IMR-90 (cell line): ENCODE results near the gene BTNL2. TPM values are rescaled to one million over a fixed set of nuclear protein-coding genes. Genes with fewer than 3 reads are reported as not detected.

ENCODE experiments used
- ATAC-seq: fragments of 200-7000 bp; cut with Tn5 transposase; 2 replicates; pipeline ENCODE4 v1.9.1; 2020; ENCODE audit warnings: low read depth, mild to moderate bottlenecking, moderate library complexity
- BruUV-seq: library from RNA; stranded (reverse); fragments of 400-500 nt; replicated peaks from 2 replicates; lab custom pipeline; 2021; lab: Mats Ljungman, UMichigan
- CTCF ChIA-PET: fragments of 300-600 bp; formaldehyde crosslinking; extraction: SDS; loops from one replicate; lab custom pipeline; 2021; ENCODE audit warnings: antibody characterized with exemption; lab: Yijun Ruan, JAX
- POLR2A ChIA-PET: fragments of 300-600 bp; sonication (Branson Sonifier 250); formaldehyde crosslinking; loops from one replicate; lab custom pipeline; 2022; ENCODE audit warnings: antibody characterized with exemption; ENCODE audit not compliant: unreplicated experiment; lab: Charles Lee
- DNase-seq: peaks from one replicate; pipeline ENCODE4 v3.0.0; 2013
- H2AFZ ChIP-seq: replicated peaks from 2 replicates; pipeline ENCODE3; 2013; ENCODE audit warnings: low read length, mild to moderate bottlenecking; ENCODE audit not compliant: poor library complexity
- H2AK5ac ChIP-seq: 2 replicates; pipeline ENCODE4 v1.6.1; 2013; ENCODE audit warnings: low read depth, low read length, inconsistent platforms
- H2AK9ac ChIP-seq: replicated peaks from 2 replicates; pipeline ENCODE3; 2013; ENCODE audit warnings: mild to moderate bottlenecking, low read depth, low read length, moderate library complexity; ENCODE audit not compliant: poor library complexity
- H2BK120ac ChIP-seq: 2 replicates; pipeline ENCODE4 v1.6.1; 2013; ENCODE audit warnings: low read depth, low read length, inconsistent platforms
- H2BK15ac ChIP-seq: 3 replicates; pipeline ENCODE4 v1.6.1; 2013; ENCODE audit warnings: low read depth, low read length, inconsistent platforms
- H2BK20ac ChIP-seq: 2 replicates; pipeline ENCODE4 v1.6.1; 2013; ENCODE audit warnings: low read depth, mild to moderate bottlenecking, inconsistent platforms, low read length, moderate library complexity
- H2BK5ac ChIP-seq: 2 replicates; pipeline ENCODE4 v1.6.1; 2013; ENCODE audit warnings: mild to moderate bottlenecking, low read depth, low read length, inconsistent platforms; ENCODE audit not compliant: poor library complexity, severe bottlenecking
- H3K14ac ChIP-seq: replicated peaks from 2 replicates; pipeline ENCODE4 v1.6.1; 2013; ENCODE audit warnings: low read depth, low read length, inconsistent platforms
- H3K18ac ChIP-seq: 2 replicates; pipeline ENCODE4 v1.6.1; 2013; ENCODE audit warnings: low read depth, low read length, control low read depth
- H3K23ac ChIP-seq: 2 replicates; pipeline ENCODE4 v1.6.1; 2013; ENCODE audit warnings: low read depth, low read length, inconsistent platforms
- H3K27ac ChIP-seq: 2 replicates; pipeline ENCODE4 v1.5.1; 2013; ENCODE audit warnings: mild to moderate bottlenecking, control low read depth, low read length; ENCODE audit not compliant: insufficient read depth
- H3K27me3 ChIP-seq: 2 replicates; pipeline ENCODE4 v1.6.1; 2013; ENCODE audit warnings: low read length; ENCODE audit not compliant: control insufficient read depth, insufficient read depth
- H3K36me3 ChIP-seq: 2 replicates; pipeline ENCODE4 v1.6.1; 2013; ENCODE audit warnings: low read length, mixed read lengths; ENCODE audit not compliant: control insufficient read depth, insufficient read depth
- H3K4ac ChIP-seq: 2 replicates; pipeline ENCODE4 v1.6.1; 2013; ENCODE audit warnings: low read depth, low read length, inconsistent platforms
- H3K4me1 ChIP-seq: 2 replicates; pipeline ENCODE4 v1.6.1; 2013; ENCODE audit warnings: low read length, mixed read lengths; ENCODE audit not compliant: control insufficient read depth, insufficient read depth
- H3K4me2 ChIP-seq: 2 replicates; pipeline ENCODE4 v1.6.1; 2013; ENCODE audit warnings: low read depth, mild to moderate bottlenecking, control low read depth, low read length, moderate library complexity
- H3K4me3 ChIP-seq: 2 replicates; pipeline ENCODE4 v1.5.1; 2013; ENCODE audit warnings: low read depth, mild to moderate bottlenecking, control low read depth, low read length, moderate library complexity; ENCODE audit not compliant: insufficient read depth
- H3K56ac ChIP-seq: 2 replicates; pipeline ENCODE4 v1.6.1; 2013; ENCODE audit warnings: low read length, inconsistent platforms; ENCODE audit not compliant: insufficient read depth; ENCODE audit errors: extremely low read depth
- H3K79me1 ChIP-seq, 2 experiments: 2 replicates each; pipeline ENCODE4 v1.6.1; 2013; ENCODE audit warnings: low read length in 2 of 2, inconsistent platforms in 1 of 2, low read depth in 1 of 2
- H3K9ac ChIP-seq: 2 replicates; pipeline ENCODE4 v1.6.1; 2013; ENCODE audit warnings: low read depth, low read length, control low read depth
- H3K9me1 ChIP-seq: 2 replicates; pipeline ENCODE4 v1.6.1; 2013; ENCODE audit warnings: low read length, inconsistent platforms; ENCODE audit not compliant: insufficient read depth
- H3K9me3 ChIP-seq: 2 replicates; pipeline ENCODE4 v1.6.1; 2013; ENCODE audit warnings: low read length; ENCODE audit not compliant: control insufficient read depth, insufficient read depth
- H4K20me1 ChIP-seq: 2 replicates; pipeline ENCODE4 v1.6.1; 2013; ENCODE audit warnings: low read length, inconsistent platforms; ENCODE audit not compliant: insufficient read depth
- H4K5ac ChIP-seq: 2 replicates; pipeline ENCODE4 v1.6.1; 2013; ENCODE audit warnings: mild to moderate bottlenecking, low read depth, low read length, control low read depth
- H4K8ac ChIP-seq, 2 experiments: 2 replicates each; pipeline ENCODE4 v1.6.1; 2013; ENCODE audit warnings: low read depth in 2 of 2, low read length in 2 of 2, control low read depth in 1 of 2, inconsistent platforms in 1 of 2
- H4K91ac ChIP-seq: 2 replicates; pipeline ENCODE4 v1.6.1; 2013; ENCODE audit warnings: low read depth, low read length, inconsistent platforms; ENCODE audit not compliant: insufficient read depth
- BHLHE40 ChIP-seq: fragments of 150-350 bp; IDR thresholded peaks from 2 replicates; pipeline ENCODE4 v1.6.1; 2016; ENCODE audit warnings: mild to moderate bottlenecking, low read depth, low read length
- CEBPB ChIP-seq: IDR thresholded peaks from 2 replicates; pipeline ENCODE4 v1.6.1; 2012; ENCODE audit warnings: low read depth, low read length, improper control_type of control experiment
- CHD1 ChIP-seq: IDR thresholded peaks from 2 replicates; pipeline ENCODE4 v1.6.1; 2012; ENCODE audit warnings: low read depth, low read length, improper control_type of control experiment
- CTCF ChIP-seq: conservative IDR thresholded peaks from 2 replicates; pipeline ENCODE4 v1.5.1; 2012; ENCODE audit warnings: mild to moderate bottlenecking, low read depth, low read length, improper control_type of control experiment
- ELK1 ChIP-seq: fragments of 150-350 bp; IDR thresholded peaks from 2 replicates; pipeline ENCODE4 v1.6.1; 2016; ENCODE audit warnings: low read depth, mild to moderate bottlenecking, low read length, moderate library complexity, borderline replicate concordance
- FOS ChIP-seq: fragments of 150-350 bp; IDR thresholded peaks from 2 replicates; pipeline ENCODE4 v1.6.1; 2016; ENCODE audit warnings: low read depth, low read length
- MAFK ChIP-seq: IDR thresholded peaks from 2 replicates; pipeline ENCODE4 v1.6.1; 2012; ENCODE audit warnings: low read depth, low read length, improper control_type of control experiment
- MAZ ChIP-seq: IDR thresholded peaks from 2 replicates; pipeline ENCODE4 v1.6.1; 2012; ENCODE audit warnings: low read depth, mild to moderate bottlenecking, low read length, improper control_type of control experiment, moderate library complexity, borderline replicate concordance
- MXI1 ChIP-seq: IDR thresholded peaks from 2 replicates; pipeline ENCODE4 v1.6.1; 2012; ENCODE audit warnings: low read depth, mild to moderate bottlenecking, low read length, moderate library complexity, borderline replicate concordance
- NFE2L2 ChIP-seq: fragments of 150-350 bp; IDR thresholded peaks from 2 replicates; pipeline ENCODE4 v1.6.1; 2016; ENCODE audit warnings: low read depth, mild to moderate bottlenecking, low read length
- POLR2A ChIP-seq: IDR thresholded peaks from 2 replicates; pipeline ENCODE4 v1.6.1; 2012; ENCODE audit warnings: mild to moderate bottlenecking, low read depth, low read length
- RAD21 ChIP-seq: IDR thresholded peaks from 2 replicates; pipeline ENCODE4 v1.6.1; 2012; ENCODE audit warnings: low read length, improper control_type of control experiment
- RFX5 ChIP-seq: IDR thresholded peaks from 2 replicates; pipeline ENCODE4 v1.8.0; 2012; ENCODE audit warnings: low read depth, mild to moderate bottlenecking, low read length, moderate library complexity
- SMC3 ChIP-seq: fragments of 150-350 bp; IDR thresholded peaks from 2 replicates; pipeline ENCODE4 v1.6.1; 2016; ENCODE audit warnings: low read depth, mild to moderate bottlenecking, antibody characterized with exemption, low read length, moderate library complexity
- WGBS, 2 experiments: methylation state at CpG; one replicate each; pipeline versions ENCODE4 v1.1.5 to v1.1.7; 2013; ENCODE audit warnings: missing lambda C conversion rate in 2 of 2; ENCODE audit not compliant: insufficient read length in 1 of 2; ENCODE audit errors: extremely low coverage in 2 of 2; 5-methylcytosine and 5-hydroxymethylcytosine counted together
- dilution Hi-C: fragments of 300-500 bp; cut with HindIII; formaldehyde crosslinking; loops from one replicate; pipeline ENCODE4 v1.14.3; 2018; ENCODE audit warnings: low sequenced_read_pairs; ENCODE audit not compliant: unreplicated experiment
- in situ Hi-C: fragments of 300-500 bp; cut with MboI; formaldehyde crosslinking; loops from 3 replicates; pipeline ENCODE4 v1.14.3; 2019; ENCODE audit warnings: low sequenced_read_pairs, inconsistent platforms, mixed read lengths
- intact Hi-C: fragments of 100-400 bp; cut with micrococcal nuclease; formaldehyde crosslinking; loops from 2 replicates; pipeline ENCODE4 v1.10.0; 2022
- polyA plus RNA-seq, 3 experiments: library from polyadenylated mRNA; depleted of rRNA; stranded (reverse); fragments of >200 nt; gene quantifications; 2 replicates each; pipeline ENCODE4 v1.2.3, GENCODE V29; 2012; ENCODE audit warnings: low replicate concordance in 1 of 3
- total RNA-seq: library from RNA; depleted of rRNA; stranded (reverse); fragments of >200 nt; gene quantifications from 2 replicates; pipeline ENCODE4 v1.2.3, GENCODE V29; 2012
- TF ChIP-seq, protein P1 (sequence below): fragments of 150-350 bp; IDR thresholded peaks from 2 replicates; pipeline ENCODE4 v1.6.1; 2017; ENCODE audit warnings: mild to moderate bottlenecking, antibody characterized with exemption, low read length, low read depth

The BTNL2 gene
- total and polyA plus RNA-seq, 2 of the 4 experiments (the other 2 are of a cell fraction), result not detected

DNA sequence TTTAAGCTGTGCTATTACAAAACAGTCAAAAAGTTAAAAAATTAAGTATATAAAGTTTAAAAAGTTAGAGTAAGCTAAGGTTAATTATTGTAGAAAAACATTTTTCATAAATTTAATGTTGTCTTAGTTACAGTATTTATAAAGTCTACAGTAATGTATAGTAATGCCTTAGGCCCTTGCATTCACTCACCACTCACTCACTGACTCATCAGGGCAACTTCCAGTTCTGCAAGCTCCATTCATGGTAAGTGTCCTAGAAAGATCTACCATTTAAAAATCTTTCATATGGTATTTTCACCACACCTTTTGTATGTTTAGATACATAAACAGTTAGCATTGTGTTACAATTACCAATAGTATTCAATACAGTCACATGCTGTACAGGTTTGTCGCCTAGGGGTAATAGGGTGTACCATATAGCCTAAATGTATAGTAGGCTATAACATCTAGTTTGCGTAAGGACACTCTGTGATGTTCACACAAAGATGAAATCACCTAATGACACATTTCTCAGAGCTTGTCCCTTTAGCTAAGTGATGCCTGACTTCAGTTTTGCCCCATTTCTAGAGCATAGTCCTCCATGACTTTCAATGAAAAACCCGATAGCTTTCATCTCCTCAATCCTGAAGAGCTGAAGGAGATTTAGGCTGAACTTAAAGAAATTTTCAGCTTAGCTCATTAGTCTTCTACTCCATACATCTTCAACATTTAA lies 17.8 kb upstream of the BTNL2 start:
- H3K56ac ChIP-seq, result no peak overlapping the region
- H3K4ac ChIP-seq, result no peak overlapping the region
- H3K9me1 ChIP-seq, result no peaks in the 10 kb centered on the region
- BruUV-seq, result no TSS peak
- no peak overlapping the region for H2BK20ac ChIP-seq
- H3K4me2 ChIP-seq, result no peak overlapping the region
- H3K79me1 ChIP-seq, result no peaks in the 10 kb centered on the region
- H2AK5ac ChIP-seq, result no peak overlapping the region
- no peak overlapping the region for H4K91ac ChIP-seq
- no peak overlapping the region for H3K14ac ChIP-seq
- H3K4me3 ChIP-seq, result no peak overlapping the region
- H2AK9ac ChIP-seq, result no peak overlapping the region
- ChIA-PET CTCF (interaction anchor here (0.5 to 1.0 kb wide), 3 partner anchors 10 to 361 kb away, joined by 3 read pairs; no protein-coding TSS in a partner anchor), POLR2A (no interaction called here)
- intact Hi-C loops, result no loop called here
- H3K36me3 ChIP-seq, result no peaks in the 10 kb centered on the region
- no peak overlapping the region for H3K27ac ChIP-seq
- ATAC-seq (no peak), DNase-seq (no peak)
- H3K23ac ChIP-seq, result no peak overlapping the region
- TF ChIP-seq FOS (no peak), CEBPB (no peak), ELK1 (no peak), BHLHE40 (no peak), CTCF (no peak), MXI1 (no peak), SMC3 (no peak), RFX5 (no peak), RAD21 (no peak), POLR2A (no peak), CHD1 (no peak), MAFK (no peak), NFE2L2 (no peak), MAZ (no peak)
- TF ChIP-seq, protein P1, sequence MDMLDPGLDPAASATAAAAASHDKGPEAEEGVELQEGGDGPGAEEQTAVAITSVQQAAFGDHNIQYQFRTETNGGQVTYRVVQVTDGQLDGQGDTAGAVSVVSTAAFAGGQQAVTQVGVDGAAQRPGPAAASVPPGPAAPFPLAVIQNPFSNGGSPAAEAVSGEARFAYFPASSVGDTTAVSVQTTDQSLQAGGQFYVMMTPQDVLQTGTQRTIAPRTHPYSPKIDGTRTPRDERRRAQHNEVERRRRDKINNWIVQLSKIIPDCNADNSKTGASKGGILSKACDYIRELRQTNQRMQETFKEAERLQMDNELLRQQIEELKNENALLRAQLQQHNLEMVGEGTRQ, result no peak
- no peak overlapping the region for H3K9ac ChIP-seq
- no peak overlapping the region for H2BK5ac ChIP-seq
- peaks cover 6% of the 10 kb centered on the region for H3K27me3 ChIP-seq
- dilution Hi-C loops, result no loop called here
- no peaks in the 10 kb centered on the region for H4K20me1 ChIP-seq
- no peaks in the 10 kb centered on the region for H3K9me3 ChIP-seq
- in situ Hi-C loops, result no loop called here
- no CpG with 5 or more reads among the region's 3 CpGs for WGBS, 2 experiments
- H2BK120ac ChIP-seq, result no peak overlapping the region
- H2AFZ ChIP-seq, result no peak overlapping the region
- H4K5ac ChIP-seq, result no peak overlapping the region
- no peak overlapping the region for H3K18ac ChIP-seq
- H4K8ac ChIP-seq, result no peak overlapping the region
- H2BK15ac ChIP-seq, result no peak overlapping the region
- no peaks in the 10 kb centered on the region for H3K4me1 ChIP-seq
